22Rv1 (cell line): ENCODE results near the gene B3GLCT.

ENCODE experiments used
- CTCF ChIP-seq: fragments of 450-650 bp; IDR thresholded peaks from 2 replicates; pipeline ENCODE4 v1.5.1; 2017; ENCODE audit warnings: mild to moderate bottlenecking
- ZFX ChIP-seq: fragments of 450-650 bp; IDR thresholded peaks from 2 replicates; pipeline ENCODE4 v1.6.1; 2017; ENCODE audit warnings: antibody characterized with exemption, borderline replicate concordance

- no peak for TF ChIP-seq CTCF
- TF ChIP-seq ZFX: no peak
Measured at GRCh38 chr13:31154939-31155338, 44.8 kb upstream of the B3GLCT start.
